H1 (cell line): ENCODE data around the gene RFX2. TPM values are rescaled to one million over a fixed set of nuclear protein-coding genes. Genes with fewer than 3 reads are reported as not detected.

Source experiments
- CHD1 ChIP-seq: IDR thresholded peaks from 2 replicates; pipeline ENCODE4 v1.6.1; 2012; ENCODE audit warnings: low read depth, low read length, improper control_type of control experiment
- FOSL1 ChIP-seq: IDR thresholded peaks from 2 replicates; pipeline ENCODE4 v1.6.1; 2011; ENCODE audit warnings: mild to moderate bottlenecking, low read depth, low read length, moderate library complexity; ENCODE audit not compliant: insufficient read depth
- GTF2F1 ChIP-seq: IDR thresholded peaks from 2 replicates; pipeline ENCODE4 v1.6.1; 2012; ENCODE audit warnings: low read depth, low read length, improper control_type of control experiment, borderline replicate concordance
- MAFK ChIP-seq: IDR thresholded peaks from 2 replicates; pipeline ENCODE4 v1.6.1; 2012; ENCODE audit warnings: low read depth, mild to moderate bottlenecking, improper control_type of control experiment, low read length
- MAX ChIP-seq: IDR thresholded peaks from 2 replicates; pipeline ENCODE4 v1.6.1; 2012; ENCODE audit warnings: inconsistent platforms
- NANOG ChIP-seq: IDR thresholded peaks from 2 replicates; pipeline ENCODE4 v1.6.1; 2011; ENCODE audit warnings: low read length, low read depth, mild to moderate bottlenecking, inconsistent platforms; ENCODE audit not compliant: insufficient read depth, poor library complexity, severe bottlenecking
- PHF8 ChIP-seq: fragments of 200-600 bp; sonication (generic); conservative IDR thresholded peaks from 2 replicates; pipeline ENCODE4 v1.7.1; 2012; ENCODE audit warnings: low read depth, mild to moderate bottlenecking, inconsistent platforms, low read length, moderate library complexity
- SIRT6 ChIP-seq: IDR thresholded peaks from one replicate; pipeline ENCODE4 v1.7.1; 2012; ENCODE audit warnings: low read length, inconsistent platforms
- SP4 ChIP-seq: IDR thresholded peaks from 2 replicates; pipeline ENCODE4 v1.6.1; 2012; ENCODE audit warnings: low read length, inconsistent platforms
- SUZ12 ChIP-seq: fragments of 200-600 bp; sonication (generic); IDR thresholded peaks from 2 replicates; pipeline ENCODE4 v1.6.1; 2012; ENCODE audit warnings: mild to moderate bottlenecking, inconsistent platforms, low read length, moderate library complexity, mixed read lengths
- TAF1 ChIP-seq: IDR thresholded peaks from 2 replicates; pipeline ENCODE4 v1.6.1; 2011; ENCODE audit warnings: mild to moderate bottlenecking, low read depth, low read length
- polyA plus RNA-seq, 7 experiments: library from polyadenylated mRNA; depleted of rRNA in 3 of 7; stranded (reverse) in 5 of 7; unstranded in 2 of 7; fragments of >200 nt in 5 of 7; fragments of 200-250 nt in 2 of 7; gene quantifications; 1 replicate in 5 of 7; 2 replicates in 1 of 7; 4 replicates in 1 of 7; pipeline versions ENCODE4 v1.2.1 to v1.2.3, GENCODE V29; 2011 to 2013; ENCODE audit warnings: missing spikeins in 2 of 7, mixed read lengths in 2 of 7
- total RNA-seq: library from RNA; stranded (reverse); fragmentation: NEBNext Ultra II Directional; extraction: Animal tissue kit (Norgen Biotek cat#: 25700); gene quantifications from 2 replicates; pipeline ENCODE4 v1.2.1, GENCODE V29; 2021

The RFX2 gene
- total and polyA plus RNA-seq, 2 of the 8 experiments (the other 6 are each of a cell fraction or from before 2014, with no cell fraction given): 4.8 to 5.3 TPM

- TF ChIP-seq MAX (no peak), FOSL1 (no peak), SP4 (no peak), PHF8 (no peak), MAFK (no peak), SIRT6 (no peak), NANOG (no peak), TAF1 (no peak), GTF2F1 (no peak), SUZ12 (no peak), CHD1 (no peak)
Observed at GRCh38 chr19:5987077-5987818, 123.1 kb downstream of the RFX2 start (continued).
